H1 (cell line): ENCODE results near the gene PRKRIP1. TPM values are rescaled to one million over a fixed set of nuclear protein-coding genes. Genes with fewer than 3 reads are reported as not detected.

Experiments used
- CTCF ChIA-PET: fragments of 300-600 bp; sonication (Branson Sonifier 250); formaldehyde crosslinking; loops from one replicate; lab custom pipeline; 2021; ENCODE audit not compliant: partially characterized antibody; lab: Charles Lee
- POLR2A ChIA-PET: fragments of 300-600 bp; sonication (Branson Sonifier 250); formaldehyde crosslinking; loops from one replicate; lab custom pipeline; 2021; ENCODE audit warnings: inconsistent platforms; ENCODE audit not compliant: partially characterized antibody; lab: Charles Lee
- DNase-seq, 2 experiments: peaks; one replicate each; pipeline versions ENCODE4 v3.0.0 to v3.0.0-alpha.2; 2010 to 2022; ENCODE audit warnings: low spot score in 2 of 2, low read depth in 1 of 2, mixed read lengths in 1 of 2
- FAIRE-seq: peaks from 2 replicates; lab custom pipeline; 2011; peaks lifted over from hg19 to GRCh38; lab: Jason Lieb, UNC
- H2AFZ ChIP-seq: 2 replicates; pipeline ENCODE4 v1.8.1; 2012; ENCODE audit warnings: low read length, inconsistent platforms
- H2AK5ac ChIP-seq: 2 replicates; pipeline ENCODE4 v1.6.1; 2013; ENCODE audit warnings: low read depth, low read length
- H2BK120ac ChIP-seq: replicated peaks from 2 replicates; pipeline ENCODE3; 2013; ENCODE audit warnings: low read depth, low read length, inconsistent platforms
- H2BK12ac ChIP-seq: 2 replicates; pipeline ENCODE4 v1.6.1; 2013; ENCODE audit warnings: low read depth, low read length
- H2BK15ac ChIP-seq: 2 replicates; pipeline ENCODE4 v1.6.1; 2013; ENCODE audit warnings: low read length
- H2BK20ac ChIP-seq: 2 replicates; pipeline ENCODE4 v1.6.1; 2013; ENCODE audit warnings: low read length
- H2BK5ac ChIP-seq: 2 replicates; pipeline ENCODE4 v1.6.1; 2013; ENCODE audit warnings: low read depth, low read length
- H3K14ac ChIP-seq: 2 replicates; pipeline ENCODE4 v1.6.1; 2013; ENCODE audit warnings: inconsistent platforms; ENCODE audit not compliant: insufficient read length
- H3K18ac ChIP-seq: 2 replicates; pipeline ENCODE4 v1.6.1; 2013; ENCODE audit warnings: low read length; ENCODE audit errors: extremely low read depth
- H3K23ac ChIP-seq: 2 replicates; pipeline ENCODE4 v1.6.1; 2013; ENCODE audit warnings: inconsistent platforms; ENCODE audit not compliant: insufficient read length
- H3K23me2 ChIP-seq: 2 replicates; pipeline ENCODE4 v1.6.1; 2013; ENCODE audit warnings: low read depth, low read length
- H3K27ac ChIP-seq: 2 replicates; pipeline ENCODE4 v1.6.1; 2011; ENCODE audit warnings: low read depth, low read length, inconsistent platforms
- H3K27me3 ChIP-seq, 4 experiments: replicated peaks in 1 of 4; 1 replicate in 1 of 4; 2 replicates in 3 of 4; pipeline versions ENCODE4 v1.6.1 to v1.8.1; 2011 to 2013; ENCODE audit warnings: low read length in 3 of 4, mild to moderate bottlenecking in 3 of 4, inconsistent platforms in 2 of 4, mixed read lengths in 2 of 4, moderate library complexity in 1 of 4; ENCODE audit not compliant: control insufficient read depth in 3 of 4, insufficient read depth in 3 of 4; ENCODE audit errors: extremely low read depth in 1 of 4
- H3K36me3 ChIP-seq, 4 experiments: 2 replicates each; pipeline versions ENCODE4 v1.6.1 to v1.8.1; 2011 to 2013; ENCODE audit warnings: mild to moderate bottlenecking in 4 of 4, low read length in 3 of 4, moderate library complexity in 2 of 4, control low read depth in 1 of 4, inconsistent platforms in 1 of 4; ENCODE audit not compliant: insufficient read depth in 4 of 4, control insufficient read depth in 2 of 4
- H3K4ac ChIP-seq: replicated peaks from 2 replicates; pipeline ENCODE3; 2013; ENCODE audit warnings: low read length, low read depth, mixed read lengths, inconsistent platforms; ENCODE audit not compliant: insufficient read length
- H3K4me1 ChIP-seq, 4 experiments: replicated peaks in 1 of 4; 1 replicate in 1 of 4; 2 replicates in 3 of 4; pipeline versions ENCODE4 v1.6.1 to v1.8.1; 2011 to 2013; ENCODE audit warnings: low read length in 3 of 4, inconsistent platforms in 2 of 4, mixed read lengths in 1 of 4; ENCODE audit not compliant: insufficient read depth in 4 of 4, control insufficient read depth in 3 of 4
- H3K4me2 ChIP-seq, 2 experiments: 2 replicates each; pipeline versions ENCODE4 v1.6.1 to v1.8.1; 2011 to 2013; ENCODE audit warnings: low read depth in 2 of 2, low read length in 2 of 2, control low read depth in 1 of 2, inconsistent platforms in 1 of 2, mild to moderate bottlenecking in 1 of 2; ENCODE audit not compliant: insufficient read depth in 1 of 2
- H3K4me3 ChIP-seq, 4 experiments: fragments of 200-600, 300-600 bp in 1 of 4; sonication (generic), shearing (Covaris generic), sonication (Bioruptor Twin) in 1 of 4; 2 replicates each; pipeline versions ENCODE4 v1.5.1 to v1.8.1; 2011 to 2016; ENCODE audit warnings: low read length in 4 of 4, low read depth in 3 of 4, control low read depth in 2 of 4, inconsistent platforms in 2 of 4, mild to moderate bottlenecking in 2 of 4, mixed read lengths in 1 of 4, moderate library complexity in 1 of 4; ENCODE audit not compliant: insufficient read depth in 2 of 4; ENCODE audit errors: extremely low read depth in 1 of 4
- H3K56ac ChIP-seq: replicated peaks from 2 replicates; pipeline ENCODE3; 2013; ENCODE audit warnings: low read depth, mild to moderate bottlenecking, mixed read lengths, low read length, inconsistent platforms; ENCODE audit not compliant: insufficient read length
- H3K79me1 ChIP-seq: 2 replicates; pipeline ENCODE4 v1.6.1; 2013; ENCODE audit warnings: low read depth, low read length, control low read depth
- H3K79me2 ChIP-seq, 2 experiments: 2 replicates each; pipeline versions ENCODE4 v1.6.1 to v1.8.1; 2012 to 2013; ENCODE audit warnings: low read length in 2 of 2, mild to moderate bottlenecking in 2 of 2, inconsistent platforms in 1 of 2; ENCODE audit not compliant: insufficient read depth in 2 of 2, control insufficient read depth in 1 of 2
- H3K9ac ChIP-seq, 4 experiments: replicated peaks in 1 of 4; 1 replicate in 1 of 4; 2 replicates in 3 of 4; pipeline versions ENCODE4 v1.6.1 to v1.8.1; 2011 to 2013; ENCODE audit warnings: low read depth in 3 of 4, low read length in 3 of 4, control low read depth in 2 of 4, mild to moderate bottlenecking in 2 of 4, moderate library complexity in 2 of 4, inconsistent platforms in 1 of 4; ENCODE audit errors: extremely low read depth in 1 of 4
- H3K9me3 ChIP-seq, 2 experiments: 2 replicates each; pipeline versions ENCODE4 v1.6.1 to v1.8.1; 2012 to 2013; ENCODE audit warnings: mild to moderate bottlenecking in 2 of 2, moderate library complexity in 2 of 2, control low read depth in 1 of 2, inconsistent platforms in 1 of 2, low read depth in 1 of 2, low read length in 1 of 2, mixed read lengths in 1 of 2; ENCODE audit not compliant: insufficient read depth in 2 of 2
- H4K20me1 ChIP-seq, 2 experiments: replicated peaks in 1 of 2; 2 replicates each; pipeline versions ENCODE3 to v1.8.1; 2011 to 2013; ENCODE audit warnings: inconsistent platforms in 2 of 2, low read length in 2 of 2, mild to moderate bottlenecking in 1 of 2; ENCODE audit not compliant: insufficient read depth in 2 of 2, control insufficient read depth in 1 of 2
- H4K5ac ChIP-seq: 2 replicates; pipeline ENCODE4 v1.6.1; 2013; ENCODE audit warnings: low read length, low read depth, mixed read lengths, inconsistent platforms; ENCODE audit not compliant: insufficient read length
- H4K8ac ChIP-seq: 2 replicates; pipeline ENCODE4 v1.8.0; 2013; ENCODE audit warnings: mild to moderate bottlenecking, moderate library complexity, low read length, inconsistent platforms; ENCODE audit not compliant: insufficient read depth; ENCODE audit errors: extremely low read depth
- H4K91ac ChIP-seq: replicated peaks from 2 replicates; pipeline ENCODE3; 2013; ENCODE audit warnings: low read length, mixed read lengths, inconsistent platforms; ENCODE audit not compliant: insufficient read length
- SRF ChIP-seq: IDR thresholded peaks from 2 replicates; pipeline ENCODE4 v1.6.1; 2011; ENCODE audit warnings: mild to moderate bottlenecking, low read depth, low read length, moderate library complexity
- TEAD4 ChIP-seq: IDR thresholded peaks from 2 replicates; pipeline ENCODE4 v1.6.1; 2012; ENCODE audit warnings: low read depth, low read length, inconsistent platforms, mixed read lengths
- WGBS, 2 experiments: shearing (Covaris generic) in 1 of 2; methylation state at CpG; one replicate each; pipeline versions ENCODE4 v1.1.6 to v1.1.7; 2013 to 2015; ENCODE audit warnings: low lambda C conversion rate in 2 of 2, mixed read lengths in 2 of 2, inconsistent platforms in 1 of 2, low coverage in 1 of 2, missing lambda C conversion rate in 1 of 2; ENCODE audit not compliant: insufficient replicate concordance in 2 of 2, insufficient coverage in 1 of 2, insufficient read length in 1 of 2; ENCODE audit errors: extremely low coverage in 1 of 2, missing lambda C conversion rate in 1 of 2; 5-methylcytosine and 5-hydroxymethylcytosine counted together
- polyA plus RNA-seq, 7 experiments: library from polyadenylated mRNA; depleted of rRNA in 3 of 7; stranded (reverse) in 5 of 7; unstranded in 2 of 7; fragments of >200 nt in 5 of 7; fragments of 200-250 nt in 2 of 7; gene quantifications; 1 replicate in 5 of 7; 2 replicates in 1 of 7; 4 replicates in 1 of 7; pipeline versions ENCODE4 v1.2.1 to v1.2.3, GENCODE V29; 2011 to 2013; ENCODE audit warnings: missing spikeins in 2 of 7, mixed read lengths in 2 of 7
- total RNA-seq: library from RNA; stranded (reverse); fragmentation: NEBNext Ultra II Directional; extraction: Animal tissue kit (Norgen Biotek cat#: 25700); gene quantifications from 2 replicates; pipeline ENCODE4 v1.2.1, GENCODE V29; 2021

Gene PRKRIP1
- total and polyA plus RNA-seq, 2 of the 8 experiments (the other 6 are each of a cell fraction or from before 2014, with no cell fraction given) = 11.1 to 22.0 TPM

GRCh38 chr7:102454468-102454867 lies 58.3 kb downstream of the PRKRIP1 start:
- H3K4me2 ChIP-seq = no peak overlapping the region

More at GRCh38 chr7:102454468-102454867, 58.3 kb downstream of the PRKRIP1 start:
- FAIRE-seq (no peak), DNase-seq (no peak)
- ChIA-PET CTCF (interaction anchor here (0.8 to 1.0 kb wide), 2 partner anchors 15 to 145 kb away, joined by 3 to 4 read pairs; no protein-coding TSS in a partner anchor), POLR2A (interaction anchor here (0.8 to 4.5 kb wide), 6 partner anchors 8 to 59 kb away, joined by 3 to 27 read pairs (median 6); partner anchors contain the start of genes ALKBH4, LRWD1 and PRKRIP1)
- Histone ChIP-seq H2BK12ac (no peak overlapping the region), H3K14ac (no peak overlapping the region), H3K18ac (no peak overlapping the region), H3K23ac (no peak overlapping the region), H4K8ac (peak overlapping the region; percentile 46; the same call in 1 of the 2 replicates), H3K79me1 (no peaks in the 10 kb centered on the region), H3K4ac (no peak overlapping the region), H3K27ac (no peak overlapping the region), H3K79me2 (no peaks in the 10 kb centered on the region), H3K36me3 (peaks cover 6 to 21% (median 16%) of the 10 kb centered on the region in 4 experiments; a peak in 5 of 8 replicates), H3K56ac (no peak overlapping the region), H3K4me1 (peaks cover 0 to 3% (median 0%) of the 10 kb centered on the region in 4 experiments; a peak in 2 of 7 replicates), H2BK15ac (no peak overlapping the region), H3K4me3 (no peak overlapping the region), H4K5ac (no peak overlapping the region), H3K27me3 (no peaks in the 10 kb centered on the region; a peak in 1 of 7 replicates), H2BK20ac (no peak overlapping the region), H3K9ac (no peak overlapping the region), H2BK120ac (no peak overlapping the region), H2AK5ac (no peak overlapping the region), H3K9me3 (no peaks in the 10 kb centered on the region), H3K23me2 (no peaks in the 10 kb centered on the region; the same call in 1 of the 2 replicates), H2AFZ (no peak overlapping the region), H2BK5ac (no peak overlapping the region), H4K20me1 (peaks cover 0 to under 1% of the 10 kb centered on the region in 2 experiments), H4K91ac (no peak overlapping the region)
- 83% methylated on average over 12 of the region's 12 CpGs; no CpG with 5 or more reads in 1 of the 2 experiments for WGBS, 2 experiments
- no peak for TF ChIP-seq TEAD4
- TF ChIP-seq SRF = peak; percentile 69
